Measurements from ENCODE around the gene COLEC11. TPM values are rescaled to one million over a fixed set of nuclear protein-coding genes. Genes with fewer than 3 reads are reported as not detected.

COLEC11 gene
- total and polyA plus RNA-seq, 9 of the 15 experiments (the other 6 are each of a cell fraction or from before 2014, with no cell fraction given): 0.32 to 4.3 (median 1.8) TPM

DNA sequence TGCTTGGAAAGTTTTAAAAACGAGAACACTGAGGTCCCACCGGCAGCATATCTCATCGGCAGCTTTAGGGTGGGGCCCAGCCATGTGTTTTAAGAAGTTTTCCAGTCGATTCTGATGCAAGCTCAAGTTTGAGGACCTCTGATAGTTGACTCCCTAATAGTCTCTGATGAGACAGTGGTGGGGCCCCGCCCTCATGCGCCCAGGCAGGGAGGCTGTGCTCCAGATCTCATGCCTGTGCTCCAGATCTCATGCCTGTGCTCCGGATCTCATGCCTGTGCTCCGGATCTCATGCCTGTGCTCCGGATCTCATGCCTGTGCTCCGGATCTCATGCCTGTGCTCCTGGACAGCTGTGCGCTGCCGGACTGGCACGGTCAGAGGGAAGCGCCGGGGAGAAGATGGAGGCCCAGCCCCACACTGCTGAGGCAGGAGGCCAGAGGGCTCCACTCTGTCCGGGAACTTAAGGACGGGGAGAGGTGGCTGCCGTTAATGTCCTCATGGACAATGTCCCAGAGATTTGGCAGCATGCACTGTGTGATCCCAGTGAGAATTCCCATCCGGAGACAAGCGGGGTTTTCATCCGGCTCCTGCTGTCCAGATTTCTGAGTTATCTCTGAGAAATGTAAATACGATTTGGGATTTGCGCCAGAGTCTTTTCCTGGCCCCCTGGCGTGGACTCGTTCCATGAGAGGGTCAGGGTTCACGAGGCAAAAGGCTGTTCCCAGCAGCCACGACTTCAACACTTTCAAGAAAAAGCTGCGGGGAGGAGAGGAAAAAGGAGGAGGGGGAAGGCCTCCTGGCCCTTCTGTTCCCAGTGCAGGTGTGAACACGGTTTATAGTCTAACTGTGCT is 9.4 kb upstream of the COLEC11 start (continued):
- TF ChIP-seq ZNF263 (CRISPR knock-in tag; IDR thresholded peaks at IDR 0.05; ENCODE audit: borderline replicate concordance): peak; percentile 71
- no peak for TF ChIP-seq ZFP30 (CRISPR knock-in tag; IDR thresholded peaks at IDR 0.05; ENCODE audit: borderline replicate concordance)
- TF ChIP-seq ZNF12 (CRISPR knock-in tag; IDR thresholded peaks at IDR 0.05): no peak
- TF ChIP-seq NFE2L1 (tag; IDR thresholded peaks at IDR 0.05; ENCODE audit: borderline replicate concordance, low read depth): no peak
- TF ChIP-seq, protein P1, sequence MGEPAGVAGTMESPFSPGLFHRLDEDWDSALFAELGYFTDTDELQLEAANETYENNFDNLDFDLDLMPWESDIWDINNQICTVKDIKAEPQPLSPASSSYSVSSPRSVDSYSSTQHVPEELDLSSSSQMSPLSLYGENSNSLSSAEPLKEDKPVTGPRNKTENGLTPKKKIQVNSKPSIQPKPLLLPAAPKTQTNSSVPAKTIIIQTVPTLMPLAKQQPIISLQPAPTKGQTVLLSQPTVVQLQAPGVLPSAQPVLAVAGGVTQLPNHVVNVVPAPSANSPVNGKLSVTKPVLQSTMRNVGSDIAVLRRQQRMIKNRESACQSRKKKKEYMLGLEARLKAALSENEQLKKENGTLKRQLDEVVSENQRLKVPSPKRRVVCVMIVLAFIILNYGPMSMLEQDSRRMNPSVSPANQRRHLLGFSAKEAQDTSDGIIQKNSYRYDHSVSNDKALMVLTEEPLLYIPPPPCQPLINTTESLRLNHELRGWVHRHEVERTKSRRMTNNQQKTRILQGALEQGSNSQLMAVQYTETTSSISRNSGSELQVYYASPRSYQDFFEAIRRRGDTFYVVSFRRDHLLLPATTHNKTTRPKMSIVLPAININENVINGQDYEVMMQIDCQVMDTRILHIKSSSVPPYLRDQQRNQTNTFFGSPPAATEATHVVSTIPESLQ (CRISPR knock-in tag; IDR thresholded peaks at IDR 0.05): no peak
- no peak for TF ChIP-seq ZNF3 (CRISPR knock-in tag; IDR thresholded peaks at IDR 0.05)
- TF ChIP-seq ETV5 (CRISPR knock-in tag; IDR thresholded peaks at IDR 0.05; ENCODE audit: low read depth): no peak
- TF ChIP-seq ZBTB7A (IDR thresholded peaks at IDR 0.05; ENCODE audit: borderline replicate concordance, control insufficient read depth, low read depth, low read length): no peak
- no peak for TF ChIP-seq HDAC6 (IDR thresholded peaks at IDR 0.05; ENCODE audit: low read depth, low read length)
- no peak for TF ChIP-seq HMG20B (CRISPR knock-in tag; IDR thresholded peaks at IDR 0.05)
- TF ChIP-seq, protein P2, sequence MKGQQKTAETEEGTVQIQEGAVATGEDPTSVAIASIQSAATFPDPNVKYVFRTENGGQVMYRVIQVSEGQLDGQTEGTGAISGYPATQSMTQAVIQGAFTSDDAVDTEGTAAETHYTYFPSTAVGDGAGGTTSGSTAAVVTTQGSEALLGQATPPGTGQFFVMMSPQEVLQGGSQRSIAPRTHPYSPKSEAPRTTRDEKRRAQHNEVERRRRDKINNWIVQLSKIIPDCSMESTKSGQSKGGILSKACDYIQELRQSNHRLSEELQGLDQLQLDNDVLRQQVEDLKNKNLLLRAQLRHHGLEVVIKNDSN (CRISPR knock-in tag; IDR thresholded peaks at IDR 0.05): no peak
- no peak for TF ChIP-seq KLF1 (tag; IDR thresholded peaks at IDR 0.05)
- TF ChIP-seq, protein P3, sequence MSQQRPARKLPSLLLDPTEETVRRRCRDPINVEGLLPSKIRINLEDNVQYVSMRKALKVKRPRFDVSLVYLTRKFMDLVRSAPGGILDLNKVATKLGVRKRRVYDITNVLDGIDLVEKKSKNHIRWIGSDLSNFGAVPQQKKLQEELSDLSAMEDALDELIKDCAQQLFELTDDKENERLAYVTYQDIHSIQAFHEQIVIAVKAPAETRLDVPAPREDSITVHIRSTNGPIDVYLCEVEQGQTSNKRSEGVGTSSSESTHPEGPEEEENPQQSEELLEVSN (IDR thresholded peaks at IDR 0.05; ENCODE audit: borderline replicate concordance in 1 of 2, extremely low read depth in 1 of 2, insufficient read depth in 1 of 2, insufficient read length in 1 of 2, low read depth in 1 of 2, low read length in 1 of 2, poor library complexity in 1 of 2, severe bottlenecking in 1 of 2): peak in 1 of 2 experiments; percentile 12
- TF ChIP-seq PCBP2 (IDR thresholded peaks at IDR 0.05; ENCODE audit: low read depth, low read length, poor library complexity, severe bottlenecking): no peak
- no peak for TF ChIP-seq SUPT5H (IDR thresholded peaks at IDR 0.05)
- TF ChIP-seq CEBPG (CRISPR knock-in tag; IDR thresholded peaks at IDR 0.05): peak; percentile 27; the same call in 1 of the 2 replicates
- TF ChIP-seq CEBPG (tag; conservative IDR thresholded peaks at IDR 0.05 in 1 of 2, IDR thresholded peaks at IDR 0.05 in 1 of 2): no peak
- peak; percentile 64 for TF ChIP-seq MYC (IDR thresholded peaks at IDR 0.05; ENCODE audit: low read depth, low read length)
- TF ChIP-seq MYC (CRISPR knock-in tag; IDR thresholded peaks at IDR 0.05; ENCODE audit: borderline replicate concordance, low read depth): no peak
- TF ChIP-seq, protein P4, sequence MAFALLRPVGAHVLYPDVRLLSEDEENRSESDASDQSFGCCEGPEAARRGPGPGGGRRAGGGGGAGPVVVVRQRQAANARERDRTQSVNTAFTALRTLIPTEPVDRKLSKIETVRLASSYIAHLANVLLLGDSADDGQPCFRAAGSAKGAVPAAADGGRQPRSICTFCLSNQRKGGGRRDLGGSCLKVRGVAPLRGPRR (CRISPR knock-in tag; IDR thresholded peaks at IDR 0.05): no peak
- peak; percentile 60; the same call in 1 of the 2 replicates for TF ChIP-seq L3MBTL2 (IDR thresholded peaks at IDR 0.05)
- TF ChIP-seq MCM7 (IDR thresholded peaks at IDR 0.05): no peak
- TF ChIP-seq NCOA2 (IDR thresholded peaks at IDR 0.05; ENCODE audit: partially characterized antibody in 2 of 2): no peak
